Adrenal gland (tissue), 12 donors: ENCODE data around the gene BOD1L2. TPM values are rescaled to one million over a fixed set of nuclear protein-coding genes. Genes with fewer than 3 reads are reported as not detected.

Experiments used
- DNase-seq, 7 donors: peaks; one replicate each; pipeline ENCODE4 v3.0.0-alpha.2; 2019 to 2020
- H3K27ac ChIP-seq, 5 donors: fragments of 200-600 bp; sonication (generic) in 4 of 5; 1 replicate in 3 of 5; 2 replicates in 2 of 5; pipeline versions ENCODE4 v1.5.1 to v1.8.0; 2016 to 2020; ENCODE audit warnings: mild to moderate bottlenecking in 1 of 5
- H3K27me3 ChIP-seq: fragments of 200-600 bp; 2 replicates; pipeline ENCODE4 v1.8.0; 2021
- H3K36me3 ChIP-seq, 2 donors: fragments of 200-600 bp; replicated peaks in 1 of 2; 1 replicate in 1 of 2; 2 replicates in 1 of 2; pipeline versions ENCODE4 v1.5.1 to v1.8.0; 2018 to 2022
- H3K4me1 ChIP-seq, 2 donors: fragments of 200-600 bp; replicated peaks in 1 of 2; 1 replicate in 1 of 2; 2 replicates in 1 of 2; pipeline versions ENCODE4 v1.5.1 to v1.8.0; 2018 to 2021
- H3K4me3 ChIP-seq, 4 donors: fragments of 200-600 bp; sonication (generic) in 3 of 4; one replicate each; pipeline ENCODE4 v1.5.1; 2016 to 2018
- H3K9me3 ChIP-seq, 3 donors: fragments of 200-600 bp; sonication (generic) in 1 of 3; replicated peaks in 1 of 3; 1 replicate in 2 of 3; 2 replicates in 1 of 3; pipeline versions ENCODE4 v1.5.1 to v1.8.0; 2016 to 2021
- POLR2A ChIP-seq, 2 donors: fragments of 450-650 bp; IDR thresholded peaks; one replicate each; pipeline ENCODE4 v1.6.1; 2017; ENCODE audit warnings: antibody characterized with exemption in 2 of 2, mild to moderate bottlenecking in 2 of 2, moderate library complexity in 1 of 2
- WGBS, 4 donors: extraction: QIAGEN DNeasy Blood & Tissue Kit in 2 of 4; methylation state at CpG; one replicate each; pipeline versions ENCODE4 v1.1.5 to v1.1.7; 2013 to 2017; 5-methylcytosine and 5-hydroxymethylcytosine counted together
- intact Hi-C, 2 donors: fragments of 100-400 bp; cut with DNase I; formaldehyde crosslinking; loops; one replicate each; pipeline versions ENCODE4 v1.14.1 to v1.15.0; 2022 to 2023
- polyA plus RNA-seq, 3 donors: library from polyadenylated mRNA; stranded (reverse); fragments of 200-250 nt in 2 of 3; fragments of 350-450 nt in 1 of 3; fragmentation: Illumina TruSeq in 1 of 3; extraction: RNeasy Lipid Tissue Mini Kit (QIAGEN cat#74804) in 1 of 3; gene quantifications; one replicate each; pipeline ENCODE4 v1.2.3, GENCODE V29; 2013 to 2014
- total RNA-seq, 9 donors: library from RNA; depleted of rRNA in 4 of 9; stranded (reverse); fragments of >200 nt in 4 of 9; fragments of 120-200 nt in 1 of 9; fragmentation: NEBNext Ultra II Directional in 1 of 9; extraction: Animal tissue kit (Norgen Biotek cat#: 25700) in 1 of 9; gene quantifications; one replicate each; pipeline versions ENCODE4 v1.1.0 to v1.2.4, GENCODE V29; 2013 to 2023
- TF ChIP-seq, protein P1 (sequence below), 6 experiments: fragments of 450-650 bp in 4 of 6; fragments of 200-600 bp in 2 of 6; sonication (generic) in 1 of 6; IDR thresholded peaks; 1 replicate in 5 of 6; 2 replicates in 1 of 6; pipeline versions ENCODE4 v1.5.1 to v1.8.0; 2016 to 2021; ENCODE audit warnings: antibody characterized with exemption in 6 of 6, mild to moderate bottlenecking in 2 of 6, moderate library complexity in 1 of 6
- donor health status: healthy with polysubstance abuse.
- donor health status: Bipolar disorder and iron deficiency.
- donor health status: DM: yes; HTN: yes; CAD: no.
- donor health status: DM: no; HTN: no; CAD: no.
- donor health status: DM: no; HTN: no; CAD: no.
- donor health status: DM: yes; HTN: yes; CAD: no.

BOD1L2 gene
- total and polyA plus RNA-seq, 12 donors: not detected

DNA sequence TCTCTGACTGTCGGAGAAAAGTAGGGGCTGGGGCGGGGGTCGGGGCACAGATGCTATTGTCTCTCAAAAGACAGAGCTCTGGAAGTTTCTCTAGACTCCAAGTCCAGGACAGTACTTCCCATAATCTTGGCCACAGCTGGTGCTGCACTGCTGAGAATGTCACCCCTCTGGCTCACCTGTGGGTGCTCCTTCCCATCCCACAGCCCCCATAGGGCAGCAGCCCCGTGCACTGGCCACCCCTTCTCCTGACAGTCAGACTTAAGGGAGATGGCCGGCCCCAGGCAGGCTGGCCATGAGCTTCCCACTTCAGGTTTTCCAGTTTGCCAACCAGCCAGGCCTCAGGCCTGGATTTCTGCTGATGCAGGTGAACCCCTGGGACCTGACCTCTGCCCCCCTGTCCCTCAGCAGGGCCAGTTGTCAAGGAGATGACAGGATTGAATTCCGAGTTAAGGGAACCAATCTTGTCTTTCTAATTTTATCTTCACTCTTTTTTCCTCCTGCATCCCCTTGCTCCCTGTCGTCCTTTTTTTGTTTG, 30.2 kb upstream of the BOD1L2 start:
- Histone ChIP-seq H3K9me3 (no peaks in the 10 kb centered on the region), H3K4me1 (no peaks in the 10 kb centered on the region), H3K27me3 (peaks cover 3% of the 10 kb centered on the region), H3K4me3 (no peak overlapping the region), H3K36me3 (no peaks in the 10 kb centered on the region), H3K27ac (no peak overlapping the region)
- 46 to 65% (median 61%) methylated on average over 4 to 7 of the region's 7 CpGs for WGBS, 4 donors
- TF ChIP-seq, protein P1, sequence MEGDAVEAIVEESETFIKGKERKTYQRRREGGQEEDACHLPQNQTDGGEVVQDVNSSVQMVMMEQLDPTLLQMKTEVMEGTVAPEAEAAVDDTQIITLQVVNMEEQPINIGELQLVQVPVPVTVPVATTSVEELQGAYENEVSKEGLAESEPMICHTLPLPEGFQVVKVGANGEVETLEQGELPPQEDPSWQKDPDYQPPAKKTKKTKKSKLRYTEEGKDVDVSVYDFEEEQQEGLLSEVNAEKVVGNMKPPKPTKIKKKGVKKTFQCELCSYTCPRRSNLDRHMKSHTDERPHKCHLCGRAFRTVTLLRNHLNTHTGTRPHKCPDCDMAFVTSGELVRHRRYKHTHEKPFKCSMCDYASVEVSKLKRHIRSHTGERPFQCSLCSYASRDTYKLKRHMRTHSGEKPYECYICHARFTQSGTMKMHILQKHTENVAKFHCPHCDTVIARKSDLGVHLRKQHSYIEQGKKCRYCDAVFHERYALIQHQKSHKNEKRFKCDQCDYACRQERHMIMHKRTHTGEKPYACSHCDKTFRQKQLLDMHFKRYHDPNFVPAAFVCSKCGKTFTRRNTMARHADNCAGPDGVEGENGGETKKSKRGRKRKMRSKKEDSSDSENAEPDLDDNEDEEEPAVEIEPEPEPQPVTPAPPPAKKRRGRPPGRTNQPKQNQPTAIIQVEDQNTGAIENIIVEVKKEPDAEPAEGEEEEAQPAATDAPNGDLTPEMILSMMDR (IDR thresholded peaks at IDR 0.05): no peak
- TF ChIP-seq POLR2A (IDR thresholded peaks at IDR 0.05): no peak
- no peak for DNase-seq
- intact Hi-C loops: no loop called here

DNA sequence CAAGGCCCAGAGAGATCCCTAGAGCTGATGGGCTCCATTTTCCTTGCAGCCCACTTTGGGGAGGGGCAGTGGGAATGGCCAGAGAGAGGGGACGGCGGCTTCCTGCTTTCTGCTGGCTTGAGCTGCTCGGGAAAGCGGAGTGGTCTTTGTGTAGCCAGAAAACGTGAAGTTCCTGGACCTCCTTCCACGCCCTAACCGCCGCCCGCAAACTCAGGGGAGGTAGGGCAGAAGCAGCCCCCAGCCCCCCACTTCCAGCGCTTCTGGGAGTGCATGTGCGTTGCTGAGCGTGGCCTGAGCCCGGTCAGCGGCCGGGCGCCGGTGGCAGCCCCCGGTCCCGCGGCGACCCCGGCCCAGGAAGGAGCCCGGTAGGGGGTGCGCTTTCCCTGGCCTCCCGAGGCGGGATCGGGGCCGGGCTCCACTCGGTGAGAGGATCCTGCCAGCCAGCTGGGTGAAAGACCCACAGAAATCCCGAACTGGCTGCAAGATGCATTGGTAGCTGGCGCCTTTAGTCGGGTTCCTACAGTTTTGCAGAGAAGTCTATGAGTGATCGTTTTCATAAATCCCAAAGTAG, 25.3 kb upstream of the BOD1L2 start:
- Histone ChIP-seq H3K9me3 (no peaks in the 10 kb centered on the region), H3K4me1 (no peaks in the 10 kb centered on the region), H3K27ac (no peak overlapping the region), H3K4me3 (no peak overlapping the region), H3K36me3 (no peaks in the 10 kb centered on the region), H3K27me3 (peaks cover 10% of the 10 kb centered on the region)
- DNase-seq: no peak
- TF ChIP-seq, protein P1 (IDR thresholded peaks at IDR 0.05): no peak
- TF ChIP-seq POLR2A (IDR thresholded peaks at IDR 0.05): no peak
- 0 to 9% (median 7%) methylated on average over 5 to 33 of the region's 33 CpGs for WGBS, 4 donors
- intact Hi-C loops: no loop called here

DNA sequence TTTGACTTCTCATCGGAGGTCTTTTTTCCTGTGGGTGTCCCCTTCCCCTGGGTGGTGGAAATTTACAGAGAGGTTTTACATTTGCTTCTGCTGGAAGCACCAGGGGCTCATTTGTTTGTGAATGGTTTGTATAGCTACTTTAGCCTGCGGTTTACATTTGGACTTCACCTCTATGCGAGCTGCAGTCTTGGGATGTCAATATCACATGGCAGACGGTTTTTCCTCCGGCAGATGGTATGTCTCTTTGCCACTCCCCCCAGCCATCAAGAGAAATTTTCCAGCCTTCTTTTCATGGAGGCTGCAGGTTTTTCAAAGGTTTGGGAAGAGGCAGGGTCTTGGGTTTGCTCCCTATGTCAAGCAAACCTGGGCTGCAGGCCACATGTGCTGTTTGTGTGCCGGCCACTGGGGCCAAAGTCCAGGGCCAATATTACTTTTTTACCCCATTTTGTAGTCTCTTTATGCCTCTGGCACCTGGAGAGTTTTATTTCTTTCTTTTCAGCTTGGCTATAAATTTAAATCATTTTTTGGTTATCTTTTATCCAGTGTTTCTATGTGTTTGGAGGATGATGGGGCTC, 23.9 kb upstream of the BOD1L2 start:
- no peaks in the 10 kb centered on the region for H3K9me3 ChIP-seq
- TF ChIP-seq, protein P1 (IDR thresholded peaks at IDR 0.05): no peak
- no peak for TF ChIP-seq POLR2A (IDR thresholded peaks at IDR 0.05)
- H3K4me3 ChIP-seq: no peak overlapping the region
- DNase-seq: no peak
- no peaks in the 10 kb centered on the region for H3K4me1 ChIP-seq
- H3K27ac ChIP-seq: no peak overlapping the region
- 26 to 36% (median 30%) methylated on average over 6 of the region's 6 CpGs for WGBS, 4 donors
- peaks cover 10% of the 10 kb centered on the region for H3K27me3 ChIP-seq
- intact Hi-C loops: no loop called here
- no peaks in the 10 kb centered on the region for H3K36me3 ChIP-seq

DNA sequence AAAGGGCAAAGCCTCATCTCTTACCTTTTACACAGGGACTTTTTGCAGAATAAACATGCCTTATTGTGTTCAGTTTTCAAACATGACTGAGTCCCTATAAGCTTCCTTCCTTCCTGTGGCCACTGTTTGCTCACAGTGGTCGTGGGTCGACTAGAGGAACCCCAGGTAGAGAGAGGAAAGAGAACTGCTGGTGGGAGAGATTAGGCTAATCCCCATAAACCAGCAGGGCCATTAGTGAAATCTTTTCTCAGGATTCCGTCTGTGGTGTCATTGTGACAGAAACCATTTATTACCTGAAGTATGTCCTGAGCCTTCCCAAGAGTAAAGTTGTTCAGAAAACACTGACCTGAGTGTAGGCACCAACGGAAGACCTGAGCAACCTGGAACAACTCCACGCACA, 21.3 kb upstream of the BOD1L2 start:
- Histone ChIP-seq H3K4me1 (no peaks in the 10 kb centered on the region), H3K27me3 (peaks cover 10% of the 10 kb centered on the region), H3K27ac (no peak overlapping the region), H3K4me3 (no peak overlapping the region), H3K9me3 (no peaks in the 10 kb centered on the region), H3K36me3 (no peaks in the 10 kb centered on the region)
- DNase-seq: no peak
- TF ChIP-seq, protein P1 (IDR thresholded peaks at IDR 0.05): no peak
- TF ChIP-seq POLR2A (IDR thresholded peaks at IDR 0.05): no peak
- intact Hi-C loops: no loop called here
- 36 to 51% (median 40%) methylated on average over 5 of the region's 5 CpGs for WGBS, 4 donors
